MG63 (cell line): ENCODE measurements around the gene NPR1. TPM values are rescaled to one million over a fixed set of nuclear protein-coding genes. Genes with fewer than 3 reads are reported as not detected.
"Not testable (repeated sequence)": the region's sequence is repeated elsewhere in the genome, so short reads cannot be mapped to it uniquely, and the experiment has no call there.

ENCODE experiments used
- DNase-seq: peaks from one replicate; pipeline ENCODE4 v3.0.0-alpha.2; 2020
- H3K27me3 ChIP-seq: fragments of 250-450 bp; sonication (Bioruptor Pico); 2 replicates; pipeline ENCODE4 v1.5.1; 2020; ENCODE audit warnings: mild to moderate bottlenecking, moderate library complexity
- H3K36me3 ChIP-seq: fragments of 250-450 bp; sonication (Bioruptor Pico); 2 replicates; pipeline ENCODE4 v1.5.1; 2020; ENCODE audit warnings: mild to moderate bottlenecking, moderate library complexity
- H3K4me3 ChIP-seq: fragments of 250-450 bp; sonication (Bioruptor Pico); 2 replicates; pipeline ENCODE4 v1.5.1; 2020; ENCODE audit warnings: mild to moderate bottlenecking, moderate library complexity
- H3K9me3 ChIP-seq: fragments of 250-450 bp; sonication (Bioruptor Pico); 2 replicates; pipeline ENCODE4 v1.5.1; 2020; ENCODE audit warnings: mild to moderate bottlenecking, moderate library complexity
- total RNA-seq: library from RNA; depleted of rRNA; stranded (reverse); fragments of >200 nt; shearing (Covaris generic); gene quantifications from 2 replicates; pipeline ENCODE4 v1.2.3, GENCODE V29; 2014; ENCODE audit warnings: low replicate concordance

NPR1 gene
- total RNA-seq, 1 experiment from 2014 or later: 0.33 TPM

DNA sequence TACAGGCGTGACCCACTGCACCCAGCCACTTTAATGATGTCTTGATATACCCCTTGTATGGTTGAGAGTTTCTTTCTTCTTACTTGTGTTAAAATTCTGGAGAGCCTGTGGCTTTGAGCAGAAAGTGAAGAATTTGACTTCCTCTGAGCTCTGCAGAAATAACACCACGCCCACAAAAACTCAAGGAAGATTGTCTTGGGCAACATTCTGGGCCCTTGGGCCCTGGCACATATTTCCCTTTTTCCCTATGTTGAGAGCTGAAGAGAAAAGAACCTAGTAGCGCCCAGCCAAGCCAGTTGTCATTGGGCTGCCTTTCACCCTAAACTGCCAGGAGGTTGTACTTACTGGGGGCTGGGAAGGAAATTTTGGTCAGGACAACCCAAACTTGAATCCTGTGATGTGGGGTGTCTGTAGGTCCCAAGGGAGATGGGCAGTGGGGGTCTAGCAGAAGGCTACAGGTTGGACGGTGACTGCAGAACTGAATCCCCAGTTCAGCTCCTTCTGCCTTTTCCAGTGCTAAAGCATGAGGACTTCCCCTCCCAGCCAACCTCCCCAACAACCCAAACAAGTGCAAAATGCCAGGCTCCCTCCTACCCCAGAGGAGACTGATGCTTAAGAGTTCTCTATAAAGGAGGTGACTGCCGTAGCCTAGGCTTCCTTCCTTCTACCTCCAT lies 31.7 kb upstream of the NPR1 start:
- Histone ChIP-seq H3K4me3 (no peak overlapping the region), H3K36me3 (peaks cover 57% of the 10 kb centered on the region)
- no peak for DNase-seq

DNA sequence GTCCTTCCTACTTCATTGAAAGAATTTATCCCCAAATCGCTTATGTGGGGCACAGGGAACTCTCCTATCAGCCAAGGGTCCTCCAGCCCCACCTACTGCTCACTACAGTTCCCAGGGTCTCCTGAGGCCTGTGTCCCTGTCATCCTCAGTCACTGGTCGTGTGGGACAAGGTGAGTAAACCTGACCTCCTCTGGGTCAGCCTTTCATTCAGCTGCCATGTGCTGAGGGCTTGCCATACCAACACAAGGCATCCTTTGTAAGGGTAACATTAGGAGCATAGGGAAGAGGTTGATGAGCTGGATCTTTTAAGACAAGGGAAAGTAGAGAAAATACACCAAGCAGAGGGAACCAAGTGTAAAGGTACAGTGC lies 31.2 kb upstream of the NPR1 start:
- Histone ChIP-seq H3K4me3 (no peak overlapping the region), H3K27me3 (no peaks in the 10 kb centered on the region), H3K9me3 (no peaks in the 10 kb centered on the region), H3K36me3 (peaks cover 52% of the 10 kb centered on the region)
- DNase-seq: no peak

More for the DNA sequence above, 31.7 kb upstream of the NPR1 start:
- H3K27me3 ChIP-seq: no peaks in the 10 kb centered on the region
- H3K9me3 ChIP-seq: no peaks in the 10 kb centered on the region

DNA sequence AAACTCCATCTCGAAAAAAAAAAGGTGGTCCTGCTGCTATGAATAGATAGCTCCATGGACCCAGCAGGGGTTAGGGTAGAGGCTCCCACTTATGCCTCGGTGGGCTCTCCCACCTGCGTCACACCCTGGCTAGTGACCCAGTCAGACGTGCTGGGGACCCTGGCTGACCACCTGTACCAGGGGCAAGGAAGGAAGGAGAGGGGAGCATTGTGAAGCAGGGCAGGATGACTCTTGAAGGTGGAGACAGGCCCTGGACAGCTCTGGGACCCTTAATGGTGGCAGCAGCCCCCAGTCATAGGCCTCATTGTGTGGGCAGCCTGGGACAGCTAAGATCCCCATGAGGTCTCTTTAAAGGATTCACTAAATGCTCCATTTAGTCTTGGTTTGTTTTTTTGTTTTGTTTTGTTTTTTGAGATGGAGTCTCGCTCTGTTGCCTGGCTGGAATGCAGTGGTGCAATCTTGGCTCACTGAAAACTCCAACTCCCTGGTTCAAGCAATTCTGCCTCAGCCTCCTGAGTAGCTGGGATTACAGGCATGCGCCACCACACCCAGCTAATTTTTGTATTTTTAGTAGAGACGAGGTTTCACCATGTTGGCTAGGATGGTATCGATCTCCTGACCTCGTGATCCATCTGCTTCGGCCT lies 30.4 kb upstream of the NPR1 start:
- H3K4me3 ChIP-seq: no peak overlapping the region
- DNase-seq: no peak
- no peaks in the 10 kb centered on the region for H3K9me3 ChIP-seq

DNA sequence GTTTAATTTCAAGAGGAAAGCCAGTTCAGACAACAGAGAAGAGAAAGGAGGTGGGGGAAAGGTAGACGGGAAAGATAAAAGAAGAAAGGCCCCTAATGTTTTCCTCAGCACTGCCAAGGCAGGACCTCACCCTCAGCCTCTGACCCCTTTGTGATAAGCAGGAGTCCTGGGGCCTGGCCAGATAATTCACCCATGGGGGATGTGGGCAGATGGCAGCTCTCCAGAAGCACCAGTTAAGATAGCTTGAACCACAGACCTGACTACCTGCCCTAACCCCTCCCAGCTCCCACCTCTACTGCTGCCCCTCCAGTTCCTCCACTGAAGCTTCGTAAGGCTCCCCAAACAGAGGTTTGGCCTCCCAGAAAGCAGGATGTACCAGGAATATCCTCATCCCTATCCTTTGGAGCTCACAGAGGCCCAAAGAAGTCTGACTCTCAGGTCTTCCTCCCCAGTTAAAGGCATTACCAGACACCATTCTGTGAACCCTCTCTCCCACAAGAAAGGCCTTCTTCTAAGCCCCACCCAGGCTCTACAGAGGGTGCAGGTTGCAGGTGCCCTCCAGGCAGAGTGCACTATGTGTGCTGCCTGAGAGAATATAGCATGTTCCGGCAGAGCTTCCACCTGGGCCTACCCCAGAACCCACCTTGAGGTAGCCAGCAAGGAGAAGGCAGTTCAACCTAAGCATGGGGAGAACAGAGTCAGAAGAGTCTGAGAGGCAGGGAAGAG lies 29.2 kb upstream of the NPR1 start:
- Histone ChIP-seq H3K9me3 (no peaks in the 10 kb centered on the region), H3K36me3 (peaks cover 32% of the 10 kb centered on the region), H3K4me3 (no peak overlapping the region), H3K27me3 (no peaks in the 10 kb centered on the region)
- DNase-seq: no peak

More for the DNA sequence above, 30.4 kb upstream of the NPR1 start:
- Histone ChIP-seq H3K27me3 (no peaks in the 10 kb centered on the region), H3K36me3 (peaks cover 44% of the 10 kb centered on the region)

- Histone ChIP-seq H3K4me3 (no peak overlapping the region), H3K9me3 (no peaks in the 10 kb centered on the region), H3K36me3 (peaks cover 27% of the 10 kb centered on the region), H3K27me3 (no peaks in the 10 kb centered on the region)
- peak; percentile 75 for DNase-seq
Observed at GRCh38 chr1:153649863-153650235, 28.6 kb upstream of the NPR1 start.

DNA sequence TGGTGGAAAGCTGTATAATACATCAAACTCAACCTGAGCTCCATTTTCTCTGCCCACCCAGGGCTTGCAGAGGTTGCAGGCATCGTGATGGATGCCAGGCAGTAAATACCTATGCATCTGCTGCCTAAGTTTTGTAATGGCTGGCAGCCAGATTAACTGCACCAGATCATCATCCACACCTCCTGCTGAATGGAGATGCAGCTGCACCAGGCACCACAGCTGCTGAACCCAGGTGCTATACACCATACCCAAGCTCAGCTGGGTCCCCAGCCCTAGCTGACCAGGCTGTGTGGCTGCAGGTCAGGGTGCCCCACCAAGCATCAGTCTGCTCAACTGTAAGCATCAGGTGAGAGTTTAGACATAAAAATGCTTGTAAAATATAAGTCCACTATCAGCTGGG lies 26.7 kb upstream of the NPR1 start:
- Histone ChIP-seq H3K9me3 (no peaks in the 10 kb centered on the region), H3K27me3 (no peaks in the 10 kb centered on the region), H3K4me3 (no peak overlapping the region), H3K36me3 (peaks cover 9% of the 10 kb centered on the region)
- no peak for DNase-seq

DNA sequence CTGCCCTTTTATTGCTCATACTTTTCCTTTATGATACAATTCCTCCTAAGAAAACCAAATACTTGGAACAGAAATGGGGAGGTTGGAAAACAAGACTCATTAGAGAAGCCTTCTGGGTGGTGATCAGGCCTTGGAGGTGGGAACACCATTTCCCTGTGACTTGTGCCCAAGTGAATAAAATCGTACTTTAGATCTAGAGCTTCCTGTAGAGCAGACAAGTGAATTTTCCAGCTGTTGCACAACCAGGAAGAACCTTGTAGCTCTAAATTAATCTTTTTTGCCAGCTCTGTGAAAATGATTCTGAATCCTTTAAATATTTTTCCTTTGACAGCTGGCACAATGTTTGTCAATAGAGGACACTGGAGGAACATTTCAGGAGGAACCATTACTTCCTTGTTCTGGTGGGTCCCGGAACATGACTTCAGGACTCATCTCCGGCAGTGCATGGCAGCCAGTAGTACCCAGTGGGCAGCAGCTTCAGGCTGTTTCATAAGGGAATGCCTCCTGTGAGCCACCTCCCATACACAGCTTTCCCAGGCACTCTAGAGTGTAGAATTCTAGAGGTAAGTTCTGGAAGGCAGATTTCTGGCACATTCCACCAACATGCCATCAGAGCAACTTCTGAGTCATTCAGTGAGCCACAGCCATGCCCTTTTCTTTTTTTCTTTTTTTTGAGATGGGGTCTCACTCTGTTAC lies 25.5 kb upstream of the NPR1 start:
- H3K9me3 ChIP-seq: no peaks in the 10 kb centered on the region
- no peak overlapping the region for H3K4me3 ChIP-seq
- peak; percentile 41 for DNase-seq
- H3K27me3 ChIP-seq: no peaks in the 10 kb centered on the region
- no peaks in the 10 kb centered on the region for H3K36me3 ChIP-seq

- Histone ChIP-seq H3K27me3 (no peaks in the 10 kb centered on the region), H3K9me3 (no peaks in the 10 kb centered on the region), H3K36me3 (peaks cover 6% of the 10 kb centered on the region), H3K4me3 (no peak overlapping the region)
- no peak for DNase-seq
Observed at GRCh38 chr1:153655333-153655732, 23.2 kb upstream of the NPR1 start.

- no peaks in the 10 kb centered on the region for H3K27me3 ChIP-seq
- DNase-seq: peak; percentile 95
- no peaks in the 10 kb centered on the region for H3K9me3 ChIP-seq
- peaks cover 37% of the 10 kb centered on the region for H3K36me3 ChIP-seq
- H3K4me3 ChIP-seq: peak within 1 kb of the TSS; percentile 98
Observed at GRCh38 chr1:153658400-153659174, 19.9 kb upstream of the NPR1 start, which contains the start of gene SNAPIN. Gene SNAPIN (plus strand): TSS chr1:153658703. CDS start chr1:153658744, 41 bp downstream.

GRCh38 chr1:153659175-153659534 lies 19.3 kb upstream of the NPR1 start:
- Histone ChIP-seq H3K27me3 (no peaks in the 10 kb centered on the region), H3K9me3 (no peaks in the 10 kb centered on the region), H3K4me3 (peak overlapping the region; percentile 98), H3K36me3 (peaks cover 43% of the 10 kb centered on the region)
- DNase-seq: no peak

- H3K9me3 ChIP-seq: no peaks in the 10 kb centered on the region
- peaks cover 48% of the 10 kb centered on the region for H3K36me3 ChIP-seq
- no peak for DNase-seq
- peak overlapping the region; percentile 98 for H3K4me3 ChIP-seq
- H3K27me3 ChIP-seq: no peaks in the 10 kb centered on the region
Observed at GRCh38 chr1:153659656-153660055, 18.8 kb upstream of the NPR1 start.

DNA sequence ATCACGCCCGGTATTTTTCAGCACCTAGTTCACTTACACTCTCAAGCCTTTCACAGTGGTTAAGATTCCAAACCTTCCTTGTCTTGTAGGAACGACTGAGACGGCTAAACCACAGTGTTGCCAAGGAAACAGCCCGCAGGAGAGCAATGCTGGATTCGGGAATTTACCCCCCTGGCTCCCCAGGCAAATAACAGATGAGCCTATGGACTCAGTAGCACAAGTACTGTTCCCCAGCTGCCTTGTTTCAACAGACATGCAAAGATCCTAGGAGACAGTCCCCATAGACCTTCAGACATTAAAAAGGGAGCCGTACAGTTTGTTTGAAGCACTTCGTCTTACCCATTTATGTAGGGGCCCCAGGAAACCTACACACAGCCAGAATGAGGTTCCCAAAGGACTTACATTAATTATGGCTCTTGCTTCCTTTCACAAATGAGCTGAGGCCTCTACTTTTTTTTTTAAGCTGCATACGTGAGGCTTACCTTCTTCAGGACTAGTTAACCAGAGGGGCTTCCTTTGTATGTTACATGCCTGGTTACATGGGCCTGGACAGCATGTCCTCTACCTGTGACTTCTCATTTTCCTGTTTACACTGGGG lies 17.3 kb upstream of the NPR1 start:
- Histone ChIP-seq H3K9me3 (no peaks in the 10 kb centered on the region), H3K4me3 (no peak overlapping the region), H3K36me3 (peaks cover 63% of the 10 kb centered on the region), H3K27me3 (no peaks in the 10 kb centered on the region)
- DNase-seq: no peak

- no peak for DNase-seq
- H3K27me3 ChIP-seq: no peaks in the 10 kb centered on the region
- no peak overlapping the region for H3K4me3 ChIP-seq
- H3K9me3 ChIP-seq: no peaks in the 10 kb centered on the region
- H3K36me3 ChIP-seq: peaks cover 74% of the 10 kb centered on the region
Observed at GRCh38 chr1:153662269-153662668, 16.2 kb upstream of the NPR1 start.

DNA sequence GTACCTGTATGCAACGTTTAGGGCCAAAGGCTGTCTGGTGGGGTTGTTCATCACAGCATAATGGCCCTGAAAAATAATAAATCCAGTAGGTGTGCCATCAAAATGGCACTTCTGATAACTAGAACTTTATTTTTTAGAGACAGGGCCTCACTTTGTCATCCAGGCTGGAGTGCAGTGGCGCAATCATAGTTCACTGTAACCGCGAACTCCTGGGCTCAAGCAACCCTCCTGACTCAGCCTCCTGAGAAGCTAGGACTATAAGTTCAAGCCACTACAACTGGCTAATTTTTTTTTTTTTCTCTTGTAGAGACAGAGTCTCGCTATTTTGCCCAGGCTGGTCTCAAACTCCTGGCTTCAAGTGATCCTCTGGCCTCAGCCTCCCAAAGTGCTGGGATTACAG lies 15.3 kb upstream of the NPR1 start:
- peak; percentile 22 for DNase-seq
- Histone ChIP-seq H3K36me3 (peaks cover 83% of the 10 kb centered on the region), H3K4me3 (no peak overlapping the region), H3K27me3 (no peaks in the 10 kb centered on the region), H3K9me3 (no peaks in the 10 kb centered on the region)

DNA sequence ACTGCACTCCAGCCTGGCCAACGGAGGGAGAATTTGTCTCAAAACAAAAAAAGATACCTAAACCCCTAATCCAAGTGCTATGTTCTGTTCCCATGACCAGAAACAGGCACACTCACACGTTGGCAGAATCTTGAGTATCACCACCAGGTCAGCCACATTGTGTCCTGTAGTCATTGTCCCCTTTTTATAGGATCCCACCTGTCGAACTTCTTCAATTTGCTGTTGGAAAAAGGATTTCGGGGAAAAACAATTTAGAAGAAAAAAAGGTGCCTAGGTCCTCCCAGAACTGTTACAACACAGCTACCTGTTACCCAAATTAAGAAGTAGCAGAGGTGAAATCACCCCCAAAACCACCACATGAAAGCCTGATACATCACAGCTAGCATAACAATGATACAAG lies 11.0 kb upstream of the NPR1 start:
- Histone ChIP-seq H3K9me3 (no peaks in the 10 kb centered on the region), H3K4me3 (no peak overlapping the region), H3K36me3 (peaks cover 82% of the 10 kb centered on the region), H3K27me3 (no peaks in the 10 kb centered on the region)
- DNase-seq: no peak

- H3K36me3 ChIP-seq: peaks cover 70% of the 10 kb centered on the region
- DNase-seq, H3K9me3 ChIP-seq: not testable (repeated sequence)
Observed at GRCh38 chr1:153668672-153669071, 9.8 kb upstream of the NPR1 start.

More at GRCh38 chr1:153668672-153669071, 9.8 kb upstream of the NPR1 start:
- not testable (repeated sequence) for H3K27me3 ChIP-seq, H3K4me3 ChIP-seq
